DND-41 (cell line): ENCODE results near the gene URM1.

Experiments used
- ATAC-seq: fragments of 200-7000 bp; cut with Tn5 transposase; 3 replicates; pipeline ENCODE4 v1.9.1; 2021; ENCODE audit warnings: low read depth; ENCODE audit not compliant: insufficient read depth
- DNase-seq: peaks from one replicate; pipeline ENCODE4 v3.0.0-alpha.2; 2020
- H2AFZ ChIP-seq: 2 replicates; pipeline ENCODE4 v1.6.0; 2012; ENCODE audit warnings: low read depth, low read length
- H3K27ac ChIP-seq: 2 replicates; pipeline ENCODE4 v1.5.1; 2012; ENCODE audit warnings: low read length, inconsistent platforms
- H3K27me3 ChIP-seq: fragments of 200-600 bp; sonication (generic); 2 replicates; pipeline ENCODE4 v1.6.0; 2012; ENCODE audit warnings: low read length, mild to moderate bottlenecking, inconsistent platforms; ENCODE audit not compliant: insufficient read depth, poor library complexity
- H3K36me3 ChIP-seq: 2 replicates; pipeline ENCODE4 v1.5.1; 2012; ENCODE audit warnings: low read length, inconsistent platforms; ENCODE audit not compliant: insufficient read depth
- H3K4me1 ChIP-seq: 2 replicates; pipeline ENCODE4 v1.5.1; 2012; ENCODE audit warnings: mild to moderate bottlenecking, low read length; ENCODE audit not compliant: insufficient read depth
- H3K4me2 ChIP-seq: 2 replicates; pipeline ENCODE4 v1.6.0; 2012; ENCODE audit warnings: mild to moderate bottlenecking, moderate library complexity, low read length, inconsistent platforms; ENCODE audit not compliant: insufficient read depth
- H3K4me3 ChIP-seq, 2 experiments: fragments of 200-600 bp in 1 of 2; shearing (Covaris generic) in 1 of 2; 2 replicates each; pipeline ENCODE4 v1.5.1; 2012 to 2016; ENCODE audit warnings: inconsistent platforms in 2 of 2, low read length in 2 of 2, mild to moderate bottlenecking in 2 of 2, low read depth in 1 of 2, moderate library complexity in 1 of 2
- H3K79me2 ChIP-seq: 2 replicates; pipeline ENCODE4 v1.6.0; 2012; ENCODE audit warnings: low read length, inconsistent platforms; ENCODE audit not compliant: insufficient read depth
- H3K9ac ChIP-seq: 2 replicates; pipeline ENCODE4 v1.6.0; 2012; ENCODE audit warnings: low read depth, mild to moderate bottlenecking, inconsistent platforms, low read length, moderate library complexity
- H3K9me3 ChIP-seq: 2 replicates; pipeline ENCODE4 v1.5.1; 2012; ENCODE audit warnings: low read length, moderate library complexity, mild to moderate bottlenecking, inconsistent platforms; ENCODE audit not compliant: insufficient read depth, severe bottlenecking
- H4K20me1 ChIP-seq: 2 replicates; pipeline ENCODE4 v1.6.0; 2012; ENCODE audit warnings: low read length; ENCODE audit not compliant: insufficient read depth
- CTCF ChIP-seq: IDR thresholded peaks from 2 replicates; pipeline ENCODE4 v1.5.1; 2012; ENCODE audit warnings: borderline replicate concordance, low read length, moderate library complexity, mild to moderate bottlenecking; ENCODE audit not compliant: poor library complexity, severe bottlenecking; ENCODE audit errors: extremely low read depth
- EZH2 ChIP-seq: IDR thresholded peaks from 3 replicates; pipeline ENCODE4 v1.6.1; 2012; ENCODE audit warnings: borderline replicate concordance, low read depth, mild to moderate bottlenecking, moderate library complexity, low read length, inconsistent platforms; ENCODE audit not compliant: severe bottlenecking

Gene URM1

GRCh38 chr9:128382261-128382660, 11.1 kb downstream of the URM1 start:
- no peak overlapping the region for H3K4me2 ChIP-seq

GRCh38 chr9:128383007-128383753, 12.0 kb downstream of the URM1 start:
- no peak overlapping the region for H3K9ac ChIP-seq
- no peak for DNase-seq
- no peaks in the 10 kb centered on the region for H3K27me3 ChIP-seq
- H4K20me1 ChIP-seq: peaks cover 22% of the 10 kb centered on the region
- ATAC-seq: no peak
- H3K4me1 ChIP-seq: no peaks in the 10 kb centered on the region
- peaks cover 40% of the 10 kb centered on the region for H3K79me2 ChIP-seq
- no peaks in the 10 kb centered on the region for H3K9me3 ChIP-seq
- H2AFZ ChIP-seq: no peak overlapping the region
- H3K36me3 ChIP-seq: peaks cover 66% of the 10 kb centered on the region
- H3K27ac ChIP-seq: no peak overlapping the region
- no peak overlapping the region for H3K4me3 ChIP-seq
- TF ChIP-seq EZH2: no peak
- TF ChIP-seq CTCF: no peak
- H3K4me2 ChIP-seq: no peak overlapping the region

More at GRCh38 chr9:128382261-128382660, 11.1 kb downstream of the URM1 start:
- H3K36me3 ChIP-seq: peaks cover 64% of the 10 kb centered on the region
- DNase-seq: no peak
- H3K4me3 ChIP-seq: no peak overlapping the region
- ATAC-seq: no peak
- H4K20me1 ChIP-seq: peaks cover 25% of the 10 kb centered on the region
- no peaks in the 10 kb centered on the region for H3K4me1 ChIP-seq
- H3K9ac ChIP-seq: no peak overlapping the region
- H3K9me3 ChIP-seq: no peaks in the 10 kb centered on the region
- H3K27ac ChIP-seq: no peak overlapping the region
- H3K27me3 ChIP-seq: no peaks in the 10 kb centered on the region
- peaks cover 46% of the 10 kb centered on the region for H3K79me2 ChIP-seq
- H2AFZ ChIP-seq: no peak overlapping the region
- TF ChIP-seq EZH2 (no peak), CTCF (no peak)

GRCh38 chr9:128383791-128384190, 12.6 kb downstream of the URM1 start:
- Histone ChIP-seq H3K9ac (no peak overlapping the region), H2AFZ (no peak overlapping the region), H3K4me1 (no peaks in the 10 kb centered on the region), H3K27me3 (no peaks in the 10 kb centered on the region), H3K4me2 (no peak overlapping the region), H4K20me1 (peaks cover 22% of the 10 kb centered on the region), H3K27ac (no peak overlapping the region), H3K9me3 (no peaks in the 10 kb centered on the region), H3K4me3 (no peak overlapping the region), H3K36me3 (peaks cover 69% of the 10 kb centered on the region), H3K79me2 (peaks cover 40% of the 10 kb centered on the region)
- no peak for DNase-seq
- ATAC-seq: no peak
- TF ChIP-seq CTCF (no peak), EZH2 (no peak)
